IMR-90 (cell line): Measurements from ENCODE around the gene ELF2.

Experiments
- POLR2A ChIP-seq: IDR thresholded peaks from 2 replicates; pipeline ENCODE4 v1.6.1; 2012; ENCODE audit warnings: mild to moderate bottlenecking, low read depth, low read length
- TF ChIP-seq, protein P1 (sequence below): fragments of 150-350 bp; IDR thresholded peaks from 2 replicates; pipeline ENCODE4 v1.6.1; 2017; ENCODE audit warnings: mild to moderate bottlenecking, antibody characterized with exemption, low read length, low read depth

DNA sequence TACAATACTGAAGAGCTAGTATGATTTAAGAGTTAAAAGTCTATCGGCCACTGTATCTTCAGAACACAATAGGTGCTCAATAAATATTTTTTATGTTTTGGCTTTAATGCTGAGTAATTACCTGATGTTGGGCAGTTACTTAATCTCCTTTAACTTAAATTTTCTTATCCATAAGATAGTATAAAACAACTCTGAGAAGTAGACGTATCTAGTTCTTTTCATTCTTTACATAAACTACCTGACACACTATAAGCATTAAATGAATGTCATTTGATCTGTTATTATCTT, 22.9 kb downstream of the ELF2 start:
- no peak for TF ChIP-seq POLR2A
- TF ChIP-seq, protein P1, sequence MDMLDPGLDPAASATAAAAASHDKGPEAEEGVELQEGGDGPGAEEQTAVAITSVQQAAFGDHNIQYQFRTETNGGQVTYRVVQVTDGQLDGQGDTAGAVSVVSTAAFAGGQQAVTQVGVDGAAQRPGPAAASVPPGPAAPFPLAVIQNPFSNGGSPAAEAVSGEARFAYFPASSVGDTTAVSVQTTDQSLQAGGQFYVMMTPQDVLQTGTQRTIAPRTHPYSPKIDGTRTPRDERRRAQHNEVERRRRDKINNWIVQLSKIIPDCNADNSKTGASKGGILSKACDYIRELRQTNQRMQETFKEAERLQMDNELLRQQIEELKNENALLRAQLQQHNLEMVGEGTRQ: no peak
